Subcutaneous abdominal adipose tissue (tissue), 5 donors: Measurements from ENCODE around the gene PLPP3.
A peak's percentile ranks its signal among the peaks of the same experiment; 100 is the strongest.

Source experiments
- H3K27ac ChIP-seq: one replicate; pipeline ENCODE4 v1.7.0; 2013; ENCODE audit warnings: low read depth, mild to moderate bottlenecking, inconsistent platforms, low read length, moderate library complexity
- H3K27me3 ChIP-seq, 5 donors: one replicate each; pipeline ENCODE4 v1.7.0; 2013; ENCODE audit warnings: low read length in 5 of 5, inconsistent platforms in 1 of 5; ENCODE audit not compliant: control insufficient read depth in 5 of 5, insufficient read depth in 4 of 5
- H3K36me3 ChIP-seq, 5 donors: one replicate each; pipeline ENCODE4 v1.7.0; 2013; ENCODE audit warnings: low read length in 5 of 5; ENCODE audit not compliant: control insufficient read depth in 5 of 5, insufficient read depth in 5 of 5
- H3K4me1 ChIP-seq, 5 donors: one replicate each; pipeline ENCODE4 v1.7.0; 2013; ENCODE audit warnings: low read length in 5 of 5, mild to moderate bottlenecking in 3 of 5, moderate library complexity in 1 of 5; ENCODE audit not compliant: control insufficient read depth in 5 of 5, insufficient read depth in 5 of 5
- H3K4me3 ChIP-seq, 5 donors: one replicate each; pipeline ENCODE4 v1.7.0; 2013; ENCODE audit warnings: low read length in 5 of 5, low read depth in 1 of 5
- H3K9ac ChIP-seq, 5 donors: one replicate each; pipeline ENCODE4 v1.7.0; 2013; ENCODE audit warnings: low read length in 5 of 5, mild to moderate bottlenecking in 4 of 5, moderate library complexity in 3 of 5
- H3K9me3 ChIP-seq, 5 donors: one replicate each; pipeline ENCODE4 v1.7.0; 2013; ENCODE audit warnings: low read length in 5 of 5; ENCODE audit not compliant: control insufficient read depth in 5 of 5
- donor health status: healthy.
- donor health status: healthy.
- donor health status: healthy.
- donor health status: healthy.
- donor health status: healthy.

Gene PLPP3

DNA sequence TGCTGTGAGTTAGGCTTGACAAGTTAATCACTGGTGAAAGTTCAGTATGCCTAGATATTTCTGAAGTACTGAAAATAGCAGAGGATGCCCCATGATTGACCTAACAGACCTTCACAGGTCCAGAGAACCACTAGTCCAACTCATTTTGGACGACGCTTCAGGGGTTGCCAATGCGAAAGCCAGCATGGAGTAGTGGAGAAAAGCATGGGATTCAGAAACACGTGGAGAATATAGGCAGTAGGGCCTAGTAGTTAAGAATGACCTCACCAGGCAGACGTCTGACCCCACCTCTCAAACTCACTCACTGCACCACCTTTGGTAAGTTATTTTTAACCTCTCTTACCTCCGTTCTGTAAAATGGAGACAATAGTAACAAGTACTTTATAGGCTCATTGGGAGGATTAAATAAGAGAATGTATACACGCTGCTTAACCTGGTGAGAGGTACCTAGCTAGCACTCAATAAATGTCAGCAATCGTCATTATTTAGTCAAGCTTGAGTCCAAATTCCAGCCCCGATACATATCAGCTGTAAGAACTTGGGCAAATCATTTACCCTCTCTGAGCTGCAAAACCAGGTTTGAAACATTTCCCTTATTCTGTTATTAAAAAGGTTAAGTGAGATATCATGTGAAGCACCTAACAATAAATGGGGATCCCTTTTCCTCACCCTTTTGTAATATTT, 13.2 kb downstream of the PLPP3 start:
- no peak overlapping the region for H3K9ac ChIP-seq
- H3K27ac ChIP-seq: no peak overlapping the region

GRCh38 chr1:56564615-56565014, 14.7 kb downstream of the PLPP3 start:
- Histone ChIP-seq H3K9ac (peak overlapping the region in 1 of 5 donors; percentile 3), H3K4me3 (no peak overlapping the region), H3K4me1 (peaks cover 7 to 52% (median 39%) of the 10 kb centered on the region in 5 donors), H3K27ac (peak overlapping the region; percentile 19), H3K27me3 (no peaks in the 10 kb centered on the region), H3K9me3 (no peaks in the 10 kb centered on the region), H3K36me3 (no peaks in the 10 kb centered on the region)

More for the DNA sequence above, 13.2 kb downstream of the PLPP3 start:
- no peaks in the 10 kb centered on the region for H3K27me3 ChIP-seq
- H3K4me3 ChIP-seq: no peak overlapping the region
- no peaks in the 10 kb centered on the region for H3K9me3 ChIP-seq
- no peaks in the 10 kb centered on the region for H3K36me3 ChIP-seq
- peaks cover 7 to 58% (median 50%) of the 10 kb centered on the region in 5 donors for H3K4me1 ChIP-seq

DNA sequence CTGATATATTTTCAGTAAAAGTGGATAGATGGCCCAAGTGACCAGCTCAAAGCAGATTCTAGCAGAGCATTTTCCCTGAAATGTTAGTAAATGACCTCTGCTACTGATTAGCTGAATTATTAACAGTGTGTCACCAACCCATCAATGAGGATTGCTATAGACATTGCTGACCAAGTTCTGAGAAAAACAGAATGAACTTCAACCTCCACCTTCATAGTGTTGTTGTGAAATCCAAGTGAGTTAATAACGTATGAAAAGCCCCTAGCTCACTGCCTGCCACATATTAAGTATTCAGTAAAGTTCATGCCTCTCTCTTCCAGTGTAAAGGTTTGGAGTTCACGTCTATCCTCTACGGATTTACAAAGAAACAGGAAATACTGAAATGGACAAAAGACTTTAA, 15.8 kb downstream of the PLPP3 start:
- no peaks in the 10 kb centered on the region for H3K27me3 ChIP-seq
- no peaks in the 10 kb centered on the region for H3K36me3 ChIP-seq
- peak overlapping the region; percentile 58 for H3K27ac ChIP-seq
- peaks cover 7 to 51% (median 36%) of the 10 kb centered on the region in 5 donors for H3K4me1 ChIP-seq
- H3K9ac ChIP-seq: peak overlapping the region in 1 of 5 donors; percentile 28
- H3K4me3 ChIP-seq: no peak overlapping the region
- no peaks in the 10 kb centered on the region for H3K9me3 ChIP-seq

GRCh38 chr1:56562891-56563452, 16.4 kb downstream of the PLPP3 start:
- Histone ChIP-seq H3K27me3 (no peaks in the 10 kb centered on the region), H3K4me3 (no peak overlapping the region), H3K27ac (peak overlapping the region; percentile 58), H3K36me3 (no peaks in the 10 kb centered on the region), H3K9ac (peak overlapping the region in 1 of 5 donors; percentile 28), H3K9me3 (no peaks in the 10 kb centered on the region), H3K4me1 (peaks cover 7 to 51% (median 38%) of the 10 kb centered on the region in 5 donors)

- Histone ChIP-seq H3K9me3 (no peaks in the 10 kb centered on the region), H3K4me1 (peaks cover 7 to 44% (median 35%) of the 10 kb centered on the region in 5 donors), H3K27me3 (no peaks in the 10 kb centered on the region), H3K27ac (no peak overlapping the region), H3K36me3 (no peaks in the 10 kb centered on the region), H3K4me3 (no peak overlapping the region), H3K9ac (no peak overlapping the region)
Measured at GRCh38 chr1:56561227-56562019, 17.9 kb downstream of the PLPP3 start.

DNA sequence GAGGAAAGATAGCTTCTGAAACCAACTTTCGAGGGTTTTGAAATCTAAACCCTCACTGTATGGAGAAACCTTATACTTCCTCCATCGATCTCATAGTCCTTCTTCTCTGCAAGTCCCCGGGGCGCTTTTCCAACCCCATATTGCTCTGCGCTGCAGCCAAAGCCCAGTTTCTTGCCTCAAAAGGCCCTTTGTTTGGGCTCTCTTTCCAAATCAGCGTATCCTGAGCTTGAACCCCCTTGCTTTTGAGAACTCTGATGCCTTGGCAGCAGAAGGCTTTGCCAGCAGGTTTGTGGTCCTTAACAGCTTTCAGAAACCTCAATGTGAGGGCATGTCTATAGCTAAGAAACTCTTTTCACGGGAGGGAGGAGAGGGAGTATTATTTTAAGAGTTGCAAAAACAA, 21.6 kb downstream of the PLPP3 start:
- H3K4me1 ChIP-seq: peaks cover under 1 to 32% (median 25%) of the 10 kb centered on the region in 5 donors
- no peaks in the 10 kb centered on the region for H3K36me3 ChIP-seq
- H3K27me3 ChIP-seq: no peaks in the 10 kb centered on the region
- H3K9ac ChIP-seq: no peak overlapping the region
- no peak overlapping the region for H3K4me3 ChIP-seq
- H3K27ac ChIP-seq: no peak overlapping the region
- H3K9me3 ChIP-seq: no peaks in the 10 kb centered on the region

DNA sequence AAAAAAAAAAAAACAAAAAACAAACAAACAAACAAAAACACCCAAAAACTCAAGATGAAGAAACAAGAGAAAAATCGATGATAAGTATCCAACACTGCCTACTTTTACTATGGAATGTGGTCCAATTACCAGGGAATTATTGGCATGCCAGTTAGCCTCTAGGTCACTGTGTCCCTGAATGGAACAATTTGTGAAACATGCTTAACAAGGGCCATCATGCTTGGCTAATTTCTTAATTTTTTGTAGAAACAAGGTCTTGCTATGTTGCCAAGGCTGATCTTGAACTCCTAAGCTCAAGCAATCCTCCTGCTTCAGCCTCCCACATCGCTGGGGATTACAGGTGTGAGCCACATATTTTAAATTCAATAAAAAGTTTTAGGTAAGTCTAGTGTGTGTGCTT, 23.9 kb downstream of the PLPP3 start:
- H3K36me3 ChIP-seq: peaks cover 0 to 2% (median 0%) of the 10 kb centered on the region in 5 donors
- H3K9ac ChIP-seq: no peak overlapping the region
- no peak overlapping the region for H3K27ac ChIP-seq
- no peak overlapping the region for H3K4me3 ChIP-seq
- no peaks in the 10 kb centered on the region for H3K27me3 ChIP-seq
- peaks cover 0 to 45% (median 37%) of the 10 kb centered on the region in 5 donors for H3K4me1 ChIP-seq
- no peaks in the 10 kb centered on the region for H3K9me3 ChIP-seq

- H3K4me3 ChIP-seq: no peak overlapping the region
- peaks cover 0 to 68% (median 57%) of the 10 kb centered on the region in 5 donors for H3K4me1 ChIP-seq
- no peak overlapping the region for H3K27ac ChIP-seq
- no peaks in the 10 kb centered on the region for H3K9me3 ChIP-seq
- H3K36me3 ChIP-seq: peaks cover 0 to 2% (median 0%) of the 10 kb centered on the region in 5 donors
- no peaks in the 10 kb centered on the region for H3K27me3 ChIP-seq
- H3K9ac ChIP-seq: no peak overlapping the region
Measured at GRCh38 chr1:56553046-56553445, 26.3 kb downstream of the PLPP3 start.

GRCh38 chr1:56552349-56552748, 27.0 kb downstream of the PLPP3 start:
- H3K9me3 ChIP-seq: no peaks in the 10 kb centered on the region
- peaks cover 0 to 2% (median 0%) of the 10 kb centered on the region in 5 donors for H3K36me3 ChIP-seq
- no peak overlapping the region for H3K9ac ChIP-seq
- no peak overlapping the region for H3K27ac ChIP-seq
- no peak overlapping the region for H3K4me3 ChIP-seq
- H3K27me3 ChIP-seq: no peaks in the 10 kb centered on the region
- H3K4me1 ChIP-seq: peaks cover 0 to 75% (median 59%) of the 10 kb centered on the region in 5 donors

DNA sequence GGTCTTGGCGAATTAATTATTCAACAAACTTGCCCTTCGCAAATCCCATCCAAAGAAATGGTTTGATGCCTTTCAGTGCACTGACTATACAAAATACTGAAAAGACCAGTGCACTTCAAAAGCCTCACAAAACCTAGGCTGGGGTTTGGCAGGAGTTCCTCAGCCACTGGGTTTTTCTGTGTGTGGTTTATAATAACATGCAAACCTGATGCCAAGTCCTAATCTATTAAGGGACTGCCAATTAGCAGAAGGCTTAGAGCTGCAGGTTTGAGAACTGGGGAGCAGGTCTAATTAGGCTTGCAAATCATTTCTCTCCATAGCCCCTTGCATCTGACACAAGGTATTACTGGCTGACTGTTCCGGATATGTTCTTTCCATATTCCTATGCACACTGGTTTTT, 27.7 kb downstream of the PLPP3 start:
- Histone ChIP-seq H3K9ac (no peak overlapping the region), H3K27me3 (no peaks in the 10 kb centered on the region), H3K36me3 (peaks cover 0 to 2% (median 0%) of the 10 kb centered on the region in 5 donors), H3K27ac (no peak overlapping the region), H3K4me1 (peaks cover 0 to 78% (median 59%) of the 10 kb centered on the region in 5 donors), H3K9me3 (no peaks in the 10 kb centered on the region), H3K4me3 (no peak overlapping the region)
